H1 (cell line): ENCODE results near the gene FGD5. TPM values are rescaled to one million over a fixed set of nuclear protein-coding genes. Genes with fewer than 3 reads are reported as not detected.

Source experiments
- CTCF ChIA-PET: fragments of 300-600 bp; sonication (Branson Sonifier 250); formaldehyde crosslinking; loops from one replicate; lab custom pipeline; 2021; ENCODE audit not compliant: partially characterized antibody; lab: Charles Lee
- POLR2A ChIA-PET: fragments of 300-600 bp; sonication (Branson Sonifier 250); formaldehyde crosslinking; loops from one replicate; lab custom pipeline; 2021; ENCODE audit warnings: inconsistent platforms; ENCODE audit not compliant: partially characterized antibody; lab: Charles Lee
- DNase-seq, 2 experiments: peaks; one replicate each; pipeline versions ENCODE4 v3.0.0 to v3.0.0-alpha.2; 2010 to 2022; ENCODE audit warnings: low spot score in 2 of 2, low read depth in 1 of 2, mixed read lengths in 1 of 2
- FAIRE-seq: peaks from 2 replicates; lab custom pipeline; 2011; peaks lifted over from hg19 to GRCh38; lab: Jason Lieb, UNC
- H2AFZ ChIP-seq: 2 replicates; pipeline ENCODE4 v1.8.1; 2012; ENCODE audit warnings: low read length, inconsistent platforms
- H2AK5ac ChIP-seq: 2 replicates; pipeline ENCODE4 v1.6.1; 2013; ENCODE audit warnings: low read depth, low read length
- H2BK120ac ChIP-seq: replicated peaks from 2 replicates; pipeline ENCODE3; 2013; ENCODE audit warnings: low read depth, low read length, inconsistent platforms
- H2BK12ac ChIP-seq: 2 replicates; pipeline ENCODE4 v1.6.1; 2013; ENCODE audit warnings: low read depth, low read length
- H2BK15ac ChIP-seq: 2 replicates; pipeline ENCODE4 v1.6.1; 2013; ENCODE audit warnings: low read length
- H2BK20ac ChIP-seq: 2 replicates; pipeline ENCODE4 v1.6.1; 2013; ENCODE audit warnings: low read length
- H2BK5ac ChIP-seq: 2 replicates; pipeline ENCODE4 v1.6.1; 2013; ENCODE audit warnings: low read depth, low read length
- H3K14ac ChIP-seq: 2 replicates; pipeline ENCODE4 v1.6.1; 2013; ENCODE audit warnings: inconsistent platforms; ENCODE audit not compliant: insufficient read length
- H3K18ac ChIP-seq: 2 replicates; pipeline ENCODE4 v1.6.1; 2013; ENCODE audit warnings: low read length; ENCODE audit errors: extremely low read depth
- H3K23ac ChIP-seq: 2 replicates; pipeline ENCODE4 v1.6.1; 2013; ENCODE audit warnings: inconsistent platforms; ENCODE audit not compliant: insufficient read length
- H3K23me2 ChIP-seq: 2 replicates; pipeline ENCODE4 v1.6.1; 2013; ENCODE audit warnings: low read depth, low read length
- H3K27ac ChIP-seq: 2 replicates; pipeline ENCODE4 v1.6.1; 2011; ENCODE audit warnings: low read depth, low read length, inconsistent platforms
- H3K27me3 ChIP-seq, 4 experiments: replicated peaks in 1 of 4; 1 replicate in 1 of 4; 2 replicates in 3 of 4; pipeline versions ENCODE4 v1.6.1 to v1.8.1; 2011 to 2013; ENCODE audit warnings: low read length in 3 of 4, mild to moderate bottlenecking in 3 of 4, inconsistent platforms in 2 of 4, mixed read lengths in 2 of 4, moderate library complexity in 1 of 4; ENCODE audit not compliant: control insufficient read depth in 3 of 4, insufficient read depth in 3 of 4; ENCODE audit errors: extremely low read depth in 1 of 4
- H3K36me3 ChIP-seq, 4 experiments: 2 replicates each; pipeline versions ENCODE4 v1.6.1 to v1.8.1; 2011 to 2013; ENCODE audit warnings: mild to moderate bottlenecking in 4 of 4, low read length in 3 of 4, moderate library complexity in 2 of 4, control low read depth in 1 of 4, inconsistent platforms in 1 of 4; ENCODE audit not compliant: insufficient read depth in 4 of 4, control insufficient read depth in 2 of 4
- H3K4ac ChIP-seq: replicated peaks from 2 replicates; pipeline ENCODE3; 2013; ENCODE audit warnings: low read length, low read depth, mixed read lengths, inconsistent platforms; ENCODE audit not compliant: insufficient read length
- H3K4me1 ChIP-seq, 4 experiments: replicated peaks in 1 of 4; 1 replicate in 1 of 4; 2 replicates in 3 of 4; pipeline versions ENCODE4 v1.6.1 to v1.8.1; 2011 to 2013; ENCODE audit warnings: low read length in 3 of 4, inconsistent platforms in 2 of 4, mixed read lengths in 1 of 4; ENCODE audit not compliant: insufficient read depth in 4 of 4, control insufficient read depth in 3 of 4
- H3K4me2 ChIP-seq, 2 experiments: 2 replicates each; pipeline versions ENCODE4 v1.6.1 to v1.8.1; 2011 to 2013; ENCODE audit warnings: low read depth in 2 of 2, low read length in 2 of 2, control low read depth in 1 of 2, inconsistent platforms in 1 of 2, mild to moderate bottlenecking in 1 of 2; ENCODE audit not compliant: insufficient read depth in 1 of 2
- H3K4me3 ChIP-seq, 4 experiments: fragments of 200-600, 300-600 bp in 1 of 4; sonication (generic), shearing (Covaris generic), sonication (Bioruptor Twin) in 1 of 4; 2 replicates each; pipeline versions ENCODE4 v1.5.1 to v1.8.1; 2011 to 2016; ENCODE audit warnings: low read length in 4 of 4, low read depth in 3 of 4, control low read depth in 2 of 4, inconsistent platforms in 2 of 4, mild to moderate bottlenecking in 2 of 4, mixed read lengths in 1 of 4, moderate library complexity in 1 of 4; ENCODE audit not compliant: insufficient read depth in 2 of 4; ENCODE audit errors: extremely low read depth in 1 of 4
- H3K56ac ChIP-seq: replicated peaks from 2 replicates; pipeline ENCODE3; 2013; ENCODE audit warnings: low read depth, mild to moderate bottlenecking, mixed read lengths, low read length, inconsistent platforms; ENCODE audit not compliant: insufficient read length
- H3K79me1 ChIP-seq: 2 replicates; pipeline ENCODE4 v1.6.1; 2013; ENCODE audit warnings: low read depth, low read length, control low read depth
- H3K79me2 ChIP-seq, 2 experiments: 2 replicates each; pipeline versions ENCODE4 v1.6.1 to v1.8.1; 2012 to 2013; ENCODE audit warnings: low read length in 2 of 2, mild to moderate bottlenecking in 2 of 2, inconsistent platforms in 1 of 2; ENCODE audit not compliant: insufficient read depth in 2 of 2, control insufficient read depth in 1 of 2
- H3K9ac ChIP-seq, 4 experiments: replicated peaks in 1 of 4; 1 replicate in 1 of 4; 2 replicates in 3 of 4; pipeline versions ENCODE4 v1.6.1 to v1.8.1; 2011 to 2013; ENCODE audit warnings: low read depth in 3 of 4, low read length in 3 of 4, control low read depth in 2 of 4, mild to moderate bottlenecking in 2 of 4, moderate library complexity in 2 of 4, inconsistent platforms in 1 of 4; ENCODE audit errors: extremely low read depth in 1 of 4
- H3K9me3 ChIP-seq, 2 experiments: 2 replicates each; pipeline versions ENCODE4 v1.6.1 to v1.8.1; 2012 to 2013; ENCODE audit warnings: mild to moderate bottlenecking in 2 of 2, moderate library complexity in 2 of 2, control low read depth in 1 of 2, inconsistent platforms in 1 of 2, low read depth in 1 of 2, low read length in 1 of 2, mixed read lengths in 1 of 2; ENCODE audit not compliant: insufficient read depth in 2 of 2
- H4K20me1 ChIP-seq, 2 experiments: replicated peaks in 1 of 2; 2 replicates each; pipeline versions ENCODE3 to v1.8.1; 2011 to 2013; ENCODE audit warnings: inconsistent platforms in 2 of 2, low read length in 2 of 2, mild to moderate bottlenecking in 1 of 2; ENCODE audit not compliant: insufficient read depth in 2 of 2, control insufficient read depth in 1 of 2
- H4K5ac ChIP-seq: 2 replicates; pipeline ENCODE4 v1.6.1; 2013; ENCODE audit warnings: low read length, low read depth, mixed read lengths, inconsistent platforms; ENCODE audit not compliant: insufficient read length
- H4K8ac ChIP-seq: 2 replicates; pipeline ENCODE4 v1.8.0; 2013; ENCODE audit warnings: mild to moderate bottlenecking, moderate library complexity, low read length, inconsistent platforms; ENCODE audit not compliant: insufficient read depth; ENCODE audit errors: extremely low read depth
- H4K91ac ChIP-seq: replicated peaks from 2 replicates; pipeline ENCODE3; 2013; ENCODE audit warnings: low read length, mixed read lengths, inconsistent platforms; ENCODE audit not compliant: insufficient read length
- CREB1 ChIP-seq: IDR thresholded peaks from 2 replicates; pipeline ENCODE4 v1.6.1; 2012; ENCODE audit warnings: inconsistent platforms
- E2F6 ChIP-seq: IDR thresholded peaks from 2 replicates; pipeline ENCODE4 v1.6.1; 2012; ENCODE audit warnings: inconsistent platforms
- HDAC2 ChIP-seq, 2 experiments: fragments of 300-600 bp in 1 of 2; sonication (generic) in 1 of 2; IDR thresholded peaks; 2 replicates each; pipeline ENCODE4 v1.6.1; 2011 to 2012; ENCODE audit warnings: low read depth in 2 of 2, low read length in 2 of 2, mild to moderate bottlenecking in 2 of 2, moderate library complexity in 2 of 2, borderline replicate concordance in 1 of 2, inconsistent platforms in 1 of 2
- KDM4A ChIP-seq: IDR thresholded peaks from one replicate; pipeline ENCODE4 v1.7.1; 2012; ENCODE audit warnings: low read depth, mild to moderate bottlenecking, moderate library complexity, low read length, inconsistent platforms; ENCODE audit not compliant: severe bottlenecking
- KDM5A ChIP-seq: fragments of 200-600 bp; IDR thresholded peaks from 2 replicates; pipeline ENCODE4 v1.7.1; 2012; ENCODE audit warnings: mild to moderate bottlenecking, low read length, inconsistent platforms, mixed read lengths
- MAFK ChIP-seq: IDR thresholded peaks from 2 replicates; pipeline ENCODE4 v1.6.1; 2012; ENCODE audit warnings: low read depth, mild to moderate bottlenecking, improper control_type of control experiment, low read length
- NRF1 ChIP-seq: IDR thresholded peaks from 2 replicates; pipeline ENCODE4 v1.6.1; 2011; ENCODE audit warnings: mild to moderate bottlenecking, low read depth, low read length, improper control_type of control experiment
- RFX5 ChIP-seq: IDR thresholded peaks from 2 replicates; pipeline ENCODE4 v1.6.1; 2011; ENCODE audit warnings: low read depth, low read length, improper control_type of control experiment, borderline replicate concordance
- SIN3A ChIP-seq, 2 experiments: IDR thresholded peaks in 1 of 2; conservative IDR thresholded peaks in 1 of 2; 2 replicates each; pipeline ENCODE4 v1.6.1; 2011 to 2012; ENCODE audit warnings: low read length in 2 of 2, improper control_type of control experiment in 1 of 2, low read depth in 1 of 2, mild to moderate bottlenecking in 1 of 2
- SIRT6 ChIP-seq: IDR thresholded peaks from one replicate; pipeline ENCODE4 v1.7.1; 2012; ENCODE audit warnings: low read length, inconsistent platforms
- TEAD4 ChIP-seq: IDR thresholded peaks from 2 replicates; pipeline ENCODE4 v1.6.1; 2012; ENCODE audit warnings: low read depth, low read length, inconsistent platforms, mixed read lengths
- USF2 ChIP-seq: IDR thresholded peaks from 2 replicates; pipeline ENCODE4 v1.6.1; 2011; ENCODE audit warnings: low read length, improper control_type of control experiment
- WGBS, 2 experiments: shearing (Covaris generic) in 1 of 2; methylation state at CpG; one replicate each; pipeline versions ENCODE4 v1.1.6 to v1.1.7; 2013 to 2015; ENCODE audit warnings: low lambda C conversion rate in 2 of 2, mixed read lengths in 2 of 2, inconsistent platforms in 1 of 2, low coverage in 1 of 2, missing lambda C conversion rate in 1 of 2; ENCODE audit not compliant: insufficient replicate concordance in 2 of 2, insufficient coverage in 1 of 2, insufficient read length in 1 of 2; ENCODE audit errors: extremely low coverage in 1 of 2, missing lambda C conversion rate in 1 of 2; 5-methylcytosine and 5-hydroxymethylcytosine counted together
- polyA plus RNA-seq, 7 experiments: library from polyadenylated mRNA; depleted of rRNA in 3 of 7; stranded (reverse) in 5 of 7; unstranded in 2 of 7; fragments of >200 nt in 5 of 7; fragments of 200-250 nt in 2 of 7; gene quantifications; 1 replicate in 5 of 7; 2 replicates in 1 of 7; 4 replicates in 1 of 7; pipeline versions ENCODE4 v1.2.1 to v1.2.3, GENCODE V29; 2011 to 2013; ENCODE audit warnings: missing spikeins in 2 of 7, mixed read lengths in 2 of 7
- total RNA-seq: library from RNA; stranded (reverse); fragmentation: NEBNext Ultra II Directional; extraction: Animal tissue kit (Norgen Biotek cat#: 25700); gene quantifications from 2 replicates; pipeline ENCODE4 v1.2.1, GENCODE V29; 2021

FGD5 gene
- total and polyA plus RNA-seq, 2 of the 8 experiments (the other 6 are each of a cell fraction or from before 2014, with no cell fraction given) = 4.7 to 14.3 TPM

- Histone ChIP-seq H4K20me1 (no peaks in the 10 kb centered on the region), H2BK5ac (no peak overlapping the region), H3K27me3 (no peaks in the 10 kb centered on the region), H4K8ac (no peak overlapping the region), H4K5ac (no peak overlapping the region), H2BK12ac (no peak overlapping the region), H3K27ac (no peak overlapping the region), H3K9ac (no peak overlapping the region), H2BK15ac (no peak overlapping the region), H3K79me2 (no peaks in the 10 kb centered on the region), H2AK5ac (no peak overlapping the region), H4K91ac (no peak overlapping the region), H3K18ac (no peak overlapping the region), H3K9me3 (no peaks in the 10 kb centered on the region), H3K36me3 (no peaks in the 10 kb centered on the region), H3K4me3 (no peak overlapping the region), H3K4me2 (no peak overlapping the region), H2BK120ac (no peak overlapping the region), H2AFZ (no peak overlapping the region), H2BK20ac (no peak overlapping the region), H3K4ac (no peak overlapping the region), H3K23ac (no peak overlapping the region), H3K56ac (no peak overlapping the region), H3K4me1 (peaks cover 0 to 5% (median under 1%) of the 10 kb centered on the region in 4 experiments; a peak in 3 of 7 replicates), H3K79me1 (no peaks in the 10 kb centered on the region), H3K23me2 (no peaks in the 10 kb centered on the region), H3K14ac (no peak overlapping the region)
- ChIA-PET POLR2A (interaction anchor here (1.6 kb wide), 1 partner anchor 12 kb away, joined by 4 read pairs; no protein-coding TSS in a partner anchor), CTCF (interaction anchor here (0.7 to 23.5 kb wide), 5 partner anchors 14 to 104 kb away, joined by 3 to 337 read pairs (median 7); no protein-coding TSS in a partner anchor)
- WGBS, 2 experiments = 92% methylated on average over 11 of the region's 11 CpGs; no CpG with 5 or more reads in 1 of the 2 experiments
- DNase-seq = no peak
- no peak for FAIRE-seq
- no peak for TF ChIP-seq RFX5
- no peak for TF ChIP-seq HDAC2 (IDR thresholded peaks at IDR 0.05; ENCODE audit: borderline replicate concordance in 1 of 2, low read depth in 2 of 2, low read length in 2 of 2)
- no peak for TF ChIP-seq KDM5A
- no peak for TF ChIP-seq SIRT6
- no peak for TF ChIP-seq SIN3A (conservative IDR thresholded peaks at IDR 0.05 in 1 of 2, IDR thresholded peaks at IDR 0.05 in 1 of 2; ENCODE audit: low read depth in 1 of 2, low read length in 2 of 2)
- TF ChIP-seq MAFK = no peak
- TF ChIP-seq NRF1 = no peak
- no peak for TF ChIP-seq KDM4A
- TF ChIP-seq TEAD4 = no peak
- no peak for TF ChIP-seq E2F6
- no peak for TF ChIP-seq USF2
- no peak for TF ChIP-seq CREB1
These were observed 65.9 kb downstream of the FGD5 start for GRCh38 chr3:14884665-14885064.
